Bronchial epithelial cell (primary cell): ENCODE data around the gene PPP1R14C. TPM values are rescaled to one million over a fixed set of nuclear protein-coding genes. Genes with fewer than 3 reads are reported as not detected.

ENCODE experiments used
- DNase-seq: peaks from one replicate; pipeline ENCODE4 v3.0.0-alpha.2; 2010; ENCODE audit warnings: low read depth
- FAIRE-seq: peaks from 2 replicates; lab custom pipeline; 2011; peaks lifted over from hg19 to GRCh38; lab: Jason Lieb, UNC
- H3K27me3 ChIP-seq: 2 replicates; pipeline ENCODE4 v1.5.1; 2011; ENCODE audit warnings: low read length; ENCODE audit not compliant: control insufficient read depth, insufficient read depth
- H3K36me3 ChIP-seq: 2 replicates; pipeline ENCODE4 v1.5.1; 2011; ENCODE audit warnings: low read length; ENCODE audit not compliant: control insufficient read depth, insufficient read depth
- H3K4me3 ChIP-seq: 2 replicates; pipeline ENCODE4 v1.5.1; 2011; ENCODE audit warnings: mild to moderate bottlenecking, low read depth, low read length, control low read depth
- total RNA-seq: library from RNA; depleted of rRNA; stranded (reverse); fragments of >200 nt; gene quantifications from 2 replicates; pipeline ENCODE4 v1.2.1, GENCODE V29; 2014
- TF ChIP-seq, protein P1 (sequence below): IDR thresholded peaks from 2 replicates; pipeline ENCODE4 v1.5.1; 2011; ENCODE audit warnings: mild to moderate bottlenecking, moderate library complexity, low read length, control low read depth, inconsistent platforms; ENCODE audit not compliant: insufficient read depth, severe bottlenecking

The PPP1R14C gene
- total RNA-seq, 1 donor from 2014 or later = 72.1 TPM

- TF ChIP-seq, protein P1, sequence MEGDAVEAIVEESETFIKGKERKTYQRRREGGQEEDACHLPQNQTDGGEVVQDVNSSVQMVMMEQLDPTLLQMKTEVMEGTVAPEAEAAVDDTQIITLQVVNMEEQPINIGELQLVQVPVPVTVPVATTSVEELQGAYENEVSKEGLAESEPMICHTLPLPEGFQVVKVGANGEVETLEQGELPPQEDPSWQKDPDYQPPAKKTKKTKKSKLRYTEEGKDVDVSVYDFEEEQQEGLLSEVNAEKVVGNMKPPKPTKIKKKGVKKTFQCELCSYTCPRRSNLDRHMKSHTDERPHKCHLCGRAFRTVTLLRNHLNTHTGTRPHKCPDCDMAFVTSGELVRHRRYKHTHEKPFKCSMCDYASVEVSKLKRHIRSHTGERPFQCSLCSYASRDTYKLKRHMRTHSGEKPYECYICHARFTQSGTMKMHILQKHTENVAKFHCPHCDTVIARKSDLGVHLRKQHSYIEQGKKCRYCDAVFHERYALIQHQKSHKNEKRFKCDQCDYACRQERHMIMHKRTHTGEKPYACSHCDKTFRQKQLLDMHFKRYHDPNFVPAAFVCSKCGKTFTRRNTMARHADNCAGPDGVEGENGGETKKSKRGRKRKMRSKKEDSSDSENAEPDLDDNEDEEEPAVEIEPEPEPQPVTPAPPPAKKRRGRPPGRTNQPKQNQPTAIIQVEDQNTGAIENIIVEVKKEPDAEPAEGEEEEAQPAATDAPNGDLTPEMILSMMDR = no peak
- FAIRE-seq = no peak
- no peak for DNase-seq
- H3K4me3 ChIP-seq = no peak overlapping the region
- H3K36me3 ChIP-seq = peaks cover 4% of the 10 kb centered on the region
- no peaks in the 10 kb centered on the region for H3K27me3 ChIP-seq
Measured at GRCh38 chr6:150200428-150201100, 57.7 kb downstream of the PPP1R14C start.

DNA sequence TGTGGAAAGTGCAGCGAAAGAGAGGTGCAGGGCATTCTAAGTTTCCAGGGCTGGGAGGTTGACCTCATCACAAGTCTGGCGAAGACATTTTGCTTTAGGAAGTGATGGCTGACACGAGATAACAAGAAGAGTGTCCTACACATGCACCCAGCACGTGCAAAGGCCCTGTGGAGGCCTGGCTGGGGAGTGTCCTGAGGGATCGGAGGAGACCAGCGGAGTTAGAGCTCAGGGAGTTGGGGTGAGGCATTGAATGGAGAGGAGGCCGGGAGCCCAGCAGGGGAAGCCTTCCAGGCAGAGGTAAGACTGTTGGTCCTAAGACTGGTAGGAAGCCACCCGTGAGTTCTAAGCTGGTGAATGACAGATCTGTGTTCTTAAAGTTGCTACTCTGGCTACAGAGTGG, 58.4 kb downstream of the PPP1R14C start:
- TF ChIP-seq, protein P1 = no peak
- FAIRE-seq = no peak
- no peak overlapping the region for H3K4me3 ChIP-seq
- DNase-seq = no peak
- peaks cover 4% of the 10 kb centered on the region for H3K36me3 ChIP-seq
- no peaks in the 10 kb centered on the region for H3K27me3 ChIP-seq

GRCh38 chr6:150201772-150202329, 59.0 kb downstream of the PPP1R14C start:
- FAIRE-seq (no peak), DNase-seq (no peak)
- TF ChIP-seq, protein P1 = no peak
- Histone ChIP-seq H3K36me3 (peaks cover 6% of the 10 kb centered on the region), H3K4me3 (no peak overlapping the region), H3K27me3 (no peaks in the 10 kb centered on the region)

GRCh38 chr6:150202404-150202803, 59.6 kb downstream of the PPP1R14C start:
- TF ChIP-seq, protein P1 = no peak
- no peak overlapping the region for H3K4me3 ChIP-seq
- peaks cover 8% of the 10 kb centered on the region for H3K36me3 ChIP-seq
- peak; percentile 78 for DNase-seq
- no peak for FAIRE-seq
- H3K27me3 ChIP-seq = no peaks in the 10 kb centered on the region

GRCh38 chr6:150202934-150203333, 60.1 kb downstream of the PPP1R14C start:
- TF ChIP-seq, protein P1 = no peak
- Histone ChIP-seq H3K36me3 (peaks cover 8% of the 10 kb centered on the region), H3K4me3 (no peak overlapping the region), H3K27me3 (no peaks in the 10 kb centered on the region)
- no peak for FAIRE-seq
- no peak for DNase-seq
